Mesenchymal stem cell (in vitro differentiated cells and primary cell): Measurements from ENCODE around the gene ZNF521.

Experiments
- DNase-seq: peaks from one replicate; pipeline ENCODE4 v3.0.0-alpha.2; 2013
- H2AFZ ChIP-seq: one replicate; pipeline ENCODE4 v1.6.1; 2013; ENCODE audit warnings: low read depth, mild to moderate bottlenecking, control low read depth, inconsistent platforms, low read length, moderate library complexity
- H2AK5ac ChIP-seq: 2 replicates; pipeline ENCODE4 v1.6.1; 2013; ENCODE audit warnings: low read length, moderate library complexity, mild to moderate bottlenecking, inconsistent platforms; ENCODE audit not compliant: severe bottlenecking
- H2BK120ac ChIP-seq: one replicate; pipeline ENCODE4 v1.6.1; 2013; ENCODE audit warnings: low read depth, mild to moderate bottlenecking, inconsistent platforms, low read length, moderate library complexity
- H2BK12ac ChIP-seq, 2 experiments: one replicate each; pipeline ENCODE4 v1.6.1; 2013; ENCODE audit warnings: inconsistent platforms in 2 of 2, low read length in 2 of 2, mild to moderate bottlenecking in 2 of 2, moderate library complexity in 2 of 2, control low read depth in 1 of 2
- H2BK15ac ChIP-seq: one replicate; pipeline ENCODE4 v1.6.1; 2013; ENCODE audit warnings: mild to moderate bottlenecking, low read depth, inconsistent platforms; ENCODE audit not compliant: poor library complexity, severe bottlenecking
- H2BK5ac ChIP-seq: 2 replicates; pipeline ENCODE4 v1.6.1; 2013; ENCODE audit warnings: low read depth, mild to moderate bottlenecking, low read length, control low read depth, inconsistent platforms; ENCODE audit not compliant: poor library complexity, severe bottlenecking
- H3K14ac ChIP-seq, 2 experiments: one replicate each; pipeline ENCODE4 v1.6.1; 2013; ENCODE audit warnings: inconsistent platforms in 2 of 2, low read length in 2 of 2, control low read depth in 1 of 2, mild to moderate bottlenecking in 1 of 2, moderate library complexity in 1 of 2
- H3K18ac ChIP-seq, 2 experiments: one replicate each; pipeline ENCODE4 v1.6.1; 2013; ENCODE audit warnings: inconsistent platforms in 2 of 2, low read length in 2 of 2, control low read depth in 1 of 2, low read depth in 1 of 2, mild to moderate bottlenecking in 1 of 2
- H3K23ac ChIP-seq, 2 experiments: one replicate each; pipeline ENCODE4 v1.6.1; 2013; ENCODE audit warnings: inconsistent platforms in 2 of 2, low read length in 2 of 2, mild to moderate bottlenecking in 2 of 2, moderate library complexity in 2 of 2, control low read depth in 1 of 2
- H3K27ac ChIP-seq: 2 replicates; pipeline ENCODE4 v1.5.1; 2013; ENCODE audit warnings: mild to moderate bottlenecking, moderate library complexity, low read length, control low read depth, inconsistent platforms; ENCODE audit not compliant: poor library complexity, severe bottlenecking
- H3K27me3 ChIP-seq, 2 experiments: 2 replicates each; pipeline versions ENCODE4 v1.6.1 to v1.7.0; 2013; ENCODE audit warnings: low read length in 2 of 2, mild to moderate bottlenecking in 2 of 2, moderate library complexity in 2 of 2, control low read depth in 1 of 2, inconsistent platforms in 1 of 2; ENCODE audit not compliant: control insufficient read depth in 1 of 2, insufficient read depth in 1 of 2
- H3K36me3 ChIP-seq, 2 experiments: 2 replicates each; pipeline versions ENCODE4 v1.6.1 to v1.7.0; 2013; ENCODE audit warnings: low read length in 2 of 2, control low read depth in 1 of 2, inconsistent platforms in 1 of 2, low read depth in 1 of 2, mild to moderate bottlenecking in 1 of 2; ENCODE audit not compliant: insufficient read depth in 2 of 2, control insufficient read depth in 1 of 2
- H3K4ac ChIP-seq, 2 experiments: one replicate each; pipeline ENCODE4 v1.6.1; 2013; ENCODE audit warnings: inconsistent platforms in 2 of 2, low read length in 2 of 2, mild to moderate bottlenecking in 2 of 2, moderate library complexity in 2 of 2, control low read depth in 1 of 2, low read depth in 1 of 2
- H3K4me1 ChIP-seq: 2 replicates; pipeline ENCODE4 v1.6.1; 2013; ENCODE audit warnings: low read depth, low read length, control low read depth; ENCODE audit not compliant: control insufficient read depth, insufficient read depth
- H3K4me2 ChIP-seq: 2 replicates; pipeline ENCODE4 v1.6.1; 2013; ENCODE audit warnings: low read length, mild to moderate bottlenecking, inconsistent platforms; ENCODE audit not compliant: poor library complexity, severe bottlenecking
- H3K4me3 ChIP-seq, 2 experiments: 2 replicates each; pipeline versions ENCODE4 v1.5.1 to v1.7.0; 2013; ENCODE audit warnings: low read length in 2 of 2, mild to moderate bottlenecking in 2 of 2, control low read depth in 1 of 2, low read depth in 1 of 2; ENCODE audit not compliant: insufficient read depth in 1 of 2
- H3K79me1 ChIP-seq: replicated peaks from 2 replicates; pipeline ENCODE4 v1.6.1; 2013; ENCODE audit warnings: mild to moderate bottlenecking, control low read depth, low read length, inconsistent platforms; ENCODE audit not compliant: poor library complexity, severe bottlenecking
- H3K9ac ChIP-seq: 2 replicates; pipeline ENCODE4 v1.7.0; 2013; ENCODE audit warnings: mild to moderate bottlenecking, low read length, moderate library complexity
- H3K9me3 ChIP-seq: 2 replicates; pipeline ENCODE4 v1.7.0; 2013; ENCODE audit warnings: mild to moderate bottlenecking, low read length; ENCODE audit not compliant: control insufficient read depth
- H4K8ac ChIP-seq: one replicate; pipeline ENCODE4 v1.6.1; 2013; ENCODE audit warnings: inconsistent platforms, mild to moderate bottlenecking, low read length, moderate library complexity
- H4K91ac ChIP-seq: one replicate; pipeline ENCODE4 v1.6.1; 2013; ENCODE audit warnings: mild to moderate bottlenecking, low read length, inconsistent platforms
- WGBS: methylation state at CpG from one replicate; pipeline ENCODE4 v1.1.7; 2013; ENCODE audit warnings: mixed read lengths; 5-methylcytosine and 5-hydroxymethylcytosine counted together

ZNF521 gene

DNA sequence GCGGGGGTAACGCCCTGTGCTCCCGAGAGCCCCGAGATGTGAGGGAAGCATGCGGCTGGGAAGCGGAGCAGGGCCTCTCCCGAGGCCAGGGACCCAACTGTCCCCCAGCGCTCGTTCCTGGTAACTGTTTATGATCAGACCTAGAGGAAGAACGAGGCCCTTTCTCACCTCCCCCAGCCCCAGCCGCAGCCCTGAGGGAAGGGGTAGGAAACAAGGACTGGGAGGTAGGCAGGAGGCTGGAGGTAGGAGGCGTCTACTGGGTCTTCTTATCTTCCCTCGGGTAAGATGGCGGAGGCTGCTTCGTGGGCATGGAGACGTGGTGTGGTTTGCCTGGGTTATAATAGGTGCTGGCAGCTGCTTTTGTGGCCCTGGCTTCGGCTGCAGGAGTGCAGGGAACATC lies 335.8 kb downstream of the ZNF521 start:
- Histone ChIP-seq H3K9ac (no peak overlapping the region), H4K91ac (no peak overlapping the region), H3K18ac (peak overlapping the region in 1 of 2 experiments; percentile 23), H3K27me3 (no peaks in the 10 kb centered on the region), H3K36me3 (no peaks in the 10 kb centered on the region), H3K4me3 (peak overlapping the region in 1 of 2 experiments; percentile 29), H4K8ac (no peak overlapping the region), H3K79me1 (no peaks in the 10 kb centered on the region), H3K4me1 (no peaks in the 10 kb centered on the region), H3K9me3 (no peaks in the 10 kb centered on the region), H2BK120ac (no peak overlapping the region), H3K27ac (no peak overlapping the region), H3K23ac (no peak overlapping the region), H3K4ac (no peak overlapping the region), H3K14ac (no peak overlapping the region), H3K4me2 (no peak overlapping the region), H2BK5ac (no peak overlapping the region), H2AFZ (no peak overlapping the region), H2BK15ac (no peak overlapping the region), H2AK5ac (no peak overlapping the region), H2BK12ac (no peak overlapping the region)
- WGBS: 95% methylated on average over 11 of the region's 17 CpGs
- no peak for DNase-seq
